HepG2 (cell line): ENCODE results near the gene SLC35B2. TPM values are rescaled to one million over a fixed set of nuclear protein-coding genes. Genes with fewer than 3 reads are reported as not detected.

ENCODE experiments used
- ATF5 ChIP-seq: sonication (generic); formaldehyde crosslinking; IDR thresholded peaks from 2 replicates; pipeline ENCODE4 v1.4.0; 2020; ENCODE audit warnings: mild to moderate bottlenecking, low read depth, missing genetic modification reagents
- CEBPG ChIP-seq: IDR thresholded peaks from 2 replicates; pipeline ENCODE4 v1.6.1; 2016
- DNMT1 ChIP-seq: sonication (generic); formaldehyde crosslinking; IDR thresholded peaks from 2 replicates; pipeline ENCODE4 v1.5.1; 2020; ENCODE audit warnings: mild to moderate bottlenecking, missing genetic modification reagents
- ETS1 ChIP-seq: sonication (generic); formaldehyde crosslinking; IDR thresholded peaks from 2 replicates; pipeline ENCODE4 v1.4.0; 2020; ENCODE audit warnings: missing genetic modification reagents
- HDAC6 ChIP-seq: fragments of 200-600 bp; sonication (generic); IDR thresholded peaks from 2 replicates; pipeline ENCODE4 v1.7.0; 2017; ENCODE audit warnings: mild to moderate bottlenecking, antibody characterized with exemption, low read length, low read depth
- IRX3 ChIP-seq: sonication (generic); formaldehyde crosslinking; IDR thresholded peaks from 2 replicates; pipeline ENCODE4 v1.8.1; 2023; ENCODE audit warnings: mild to moderate bottlenecking, low read depth, missing genetic modification reagents, borderline replicate concordance
- PRDM10 ChIP-seq: sonication (generic); formaldehyde crosslinking; IDR thresholded peaks from 2 replicates; pipeline ENCODE4 v1.4.0; 2020; ENCODE audit warnings: low read depth, missing genetic modification reagents
- RBAK ChIP-seq: sonication (generic); formaldehyde crosslinking; IDR thresholded peaks from 2 replicates; pipeline ENCODE4 v1.5.1; 2020; ENCODE audit warnings: mild to moderate bottlenecking, missing genetic modification reagents
- SATB2 ChIP-seq: sonication (generic); formaldehyde crosslinking; IDR thresholded peaks from 2 replicates; pipeline ENCODE4 v1.5.0; 2020; ENCODE audit warnings: missing genetic modification reagents
- SMC3 ChIP-seq: IDR thresholded peaks from 2 replicates; pipeline ENCODE4 v1.6.1; 2011; ENCODE audit warnings: low read length, improper control_type of control experiment
- SP4 ChIP-seq: sonication (generic); formaldehyde crosslinking; IDR thresholded peaks from 2 replicates; pipeline ENCODE4 v1.8.1; 2023; ENCODE audit warnings: mild to moderate bottlenecking, missing genetic modification reagents
- TBX2 ChIP-seq: sonication (generic); formaldehyde crosslinking; IDR thresholded peaks from 2 replicates; pipeline ENCODE4 v1.5.0; 2020; ENCODE audit warnings: missing genetic modification reagents, mild to moderate bottlenecking, borderline replicate concordance
- TCF12 ChIP-seq, 2 experiments: fragments of 450-650 bp in 1 of 2; sonication (generic) in 1 of 2; formaldehyde crosslinking in 1 of 2; IDR thresholded peaks; 2 replicates each; pipeline versions ENCODE4 v1.6.1 to v1.8.0; 2017 to 2022; ENCODE audit warnings: antibody characterized with exemption in 1 of 2, mild to moderate bottlenecking in 1 of 2, missing genetic modification reagents in 1 of 2, moderate library complexity in 1 of 2
- USF2 ChIP-seq, 2 experiments: sonication (generic) in 1 of 2; formaldehyde crosslinking in 1 of 2; IDR thresholded peaks; 2 replicates each; pipeline versions ENCODE4 v1.5.1 to v1.6.1; 2011 to 2020; ENCODE audit warnings: borderline replicate concordance in 1 of 2, low read depth in 1 of 2, low read length in 1 of 2, mild to moderate bottlenecking in 1 of 2, missing genetic modification reagents in 1 of 2, moderate library complexity in 1 of 2
- ZNF205 ChIP-seq: IDR thresholded peaks from 2 replicates; pipeline ENCODE4 v1.6.1; 2018; ENCODE audit warnings: missing biosample characterization, missing genetic modification reagents
- ZNF460 ChIP-seq: sonication (generic); formaldehyde crosslinking; IDR thresholded peaks from 2 replicates; pipeline ENCODE4 v1.5.1; 2020; ENCODE audit warnings: missing genetic modification reagents, mild to moderate bottlenecking, borderline replicate concordance
- ZNF772 ChIP-seq: sonication (generic); formaldehyde crosslinking; IDR thresholded peaks from 2 replicates; pipeline ENCODE4 v1.5.0; 2020; ENCODE audit warnings: mild to moderate bottlenecking, missing genetic modification reagents
- ZNF784 ChIP-seq: sonication (generic); formaldehyde crosslinking; IDR thresholded peaks from 2 replicates; pipeline ENCODE4 v1.5.1; 2020; ENCODE audit warnings: missing genetic modification reagents, mild to moderate bottlenecking, borderline replicate concordance
- ZNF788 ChIP-seq: sonication (generic); formaldehyde crosslinking; IDR thresholded peaks from 2 replicates; pipeline ENCODE4 v1.5.0; 2020; ENCODE audit warnings: mild to moderate bottlenecking, missing genetic modification reagents, borderline replicate concordance
- ZNF792 ChIP-seq: IDR thresholded peaks from 2 replicates; pipeline ENCODE4 v1.6.1; 2016
- polyA plus RNA-seq, 8 experiments: library from polyadenylated mRNA; depleted of rRNA in 3 of 8; stranded (reverse) in 7 of 8; unstranded in 1 of 8; fragments of >200 nt; fragmentation: Illumina TruSeq in 4 of 8; extraction: Trizol in 4 of 8; gene quantifications; 2 replicates each; pipeline versions ENCODE4 v1.2.1 to v1.2.3, GENCODE V29; 2011 to 2016; ENCODE audit warnings: low read depth in 4 of 8, missing spikeins in 1 of 8, mixed read lengths in 1 of 8; ENCODE audit not compliant: insufficient read depth in 1 of 8
- total RNA-seq, 5 experiments: library from RNA; depleted of rRNA; stranded (reverse); fragments of >200 nt; fragmentation: Illumina TruSeq; extraction: Trizol; gene quantifications; 2 replicates each; pipeline ENCODE4 v1.2.3, GENCODE V29; 2016; ENCODE audit warnings: low read depth in 1 of 5

The SLC35B2 gene
- total and polyA plus RNA-seq, 2 of the 13 experiments (the other 11 are each of a cell fraction or from before 2014, with no cell fraction given), result 61.1 to 148 TPM

GRCh38 chr6:44223319-44224028, 33.9 kb downstream of the SLC35B2 start, which contains the start of gene SLC29A1 (continued):
- no peak for TF ChIP-seq PRDM10 (CRISPR knock-in tag)
- TF ChIP-seq RBAK (CRISPR knock-in tag), result no peak
- no peak for TF ChIP-seq ZNF460 (CRISPR knock-in tag)
- no peak for TF ChIP-seq CEBPG (CRISPR knock-in tag)
- no peak for TF ChIP-seq ATF5
- TF ChIP-seq HDAC6, result no peak
- TF ChIP-seq TBX2 (CRISPR knock-in tag), result peak; percentile 66; the same call in 1 of the 2 replicates
- TF ChIP-seq ZNF784 (CRISPR knock-in tag), result no peak
- 0 out of 2 replicates have a peak, but pooled peaks have one; percentile 48 for TF ChIP-seq ZNF788 (CRISPR knock-in tag)
- TF ChIP-seq ETS1 (CRISPR knock-in tag), result no peak
- TF ChIP-seq SATB2 (CRISPR knock-in tag), result 0 out of 2 replicates have a peak, but pooled peaks have one; percentile 26
- TF ChIP-seq IRX3, result 0 out of 2 replicates have a peak, but pooled peaks have one; percentile 61
- TF ChIP-seq DNMT1 (CRISPR knock-in tag), result peak; percentile 67; the same call in 1 of the 2 replicates
- no peak for TF ChIP-seq SMC3
- peak; percentile 44; the same call in 1 of the 2 replicates for TF ChIP-seq ZNF772 (CRISPR knock-in tag)
- no peak for TF ChIP-seq ZNF792 (CRISPR knock-in tag)
- TF ChIP-seq ZNF205 (CRISPR knock-in tag), result no peak
- TF ChIP-seq USF2 (IDR thresholded peaks at IDR 0.05; ENCODE audit: low read depth, low read length), result peak; percentile 27; the same call in 1 of the 2 replicates
- no peak; the same call in 1 of the 2 replicates for TF ChIP-seq USF2 (CRISPR knock-in tag; IDR thresholded peaks at IDR 0.05; ENCODE audit: borderline replicate concordance)
- no peak for TF ChIP-seq TCF12 (IDR thresholded peaks at IDR 0.05)
- TF ChIP-seq TCF12 (CRISPR knock-in tag; IDR thresholded peaks at IDR 0.05), result no peak
- peak; percentile 79 for TF ChIP-seq SP4
